ENCODE measurements around the gene AIRE. TPM values are rescaled to one million over a fixed set of nuclear protein-coding genes. Genes with fewer than 3 reads are reported as not detected.

Gene AIRE
- total RNA-seq, 1 experiment from 2014 or later, result not detected

DNA sequence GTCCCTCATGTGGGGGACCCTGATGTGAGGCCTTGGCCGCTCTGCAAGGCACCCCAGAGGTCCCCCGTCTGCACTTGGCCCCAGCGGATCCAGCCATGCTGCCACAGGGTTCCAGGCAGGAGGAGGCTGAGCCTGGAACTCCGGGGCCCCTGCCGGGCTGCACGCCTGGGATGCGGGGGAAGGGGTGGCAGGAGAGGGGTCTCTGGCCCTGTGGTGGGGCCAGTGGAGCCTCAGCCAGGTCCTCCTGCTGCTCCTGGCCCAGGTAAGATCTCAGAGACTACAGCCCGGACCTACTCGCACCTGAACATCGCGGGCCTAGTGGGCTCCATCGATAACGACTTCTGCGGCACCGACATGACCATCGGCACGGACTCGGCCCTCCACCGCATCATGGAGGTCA is 27.0 kb downstream of the AIRE start:
- Mint-ChIP-seq H3K9me3 (ENCODE audit: unreplicated experiment) (no peaks in the 10 kb centered on the region), H3K36me3 (ENCODE audit: insufficient read depth, unreplicated experiment) (peaks cover 30% of the 10 kb centered on the region), H3K4me3 (ENCODE audit: unreplicated experiment) (no peak overlapping the region), H3K4me1 (ENCODE audit: low read depth, unreplicated experiment) (no peaks in the 10 kb centered on the region), H3K27ac (ENCODE audit: unreplicated experiment) (no peak overlapping the region), H3K27me3 (ENCODE audit: insufficient read depth, unreplicated experiment) (no peaks in the 10 kb centered on the region)
- no peak for DNase-seq
- Histone ChIP-seq H3K4me1 (no peaks in the 10 kb centered on the region), H3K27me3 (replicated peaks; ENCODE audit: control insufficient read depth, insufficient read depth, low read length) (no peaks in the 10 kb centered on the region), H3K9me3 (no peaks in the 10 kb centered on the region), H3K4me3 (ENCODE audit: low read depth, low read length) (no peak overlapping the region), H3K36me3 (ENCODE audit: control insufficient read depth, insufficient read depth, low read length) (no peaks in the 10 kb centered on the region)
- ChIA-PET CTCF (no interaction called here), POLR2A (no interaction called here)
- no TSS peak for BruUV-seq (replicated peaks)
- TF ChIP-seq, protein P1, sequence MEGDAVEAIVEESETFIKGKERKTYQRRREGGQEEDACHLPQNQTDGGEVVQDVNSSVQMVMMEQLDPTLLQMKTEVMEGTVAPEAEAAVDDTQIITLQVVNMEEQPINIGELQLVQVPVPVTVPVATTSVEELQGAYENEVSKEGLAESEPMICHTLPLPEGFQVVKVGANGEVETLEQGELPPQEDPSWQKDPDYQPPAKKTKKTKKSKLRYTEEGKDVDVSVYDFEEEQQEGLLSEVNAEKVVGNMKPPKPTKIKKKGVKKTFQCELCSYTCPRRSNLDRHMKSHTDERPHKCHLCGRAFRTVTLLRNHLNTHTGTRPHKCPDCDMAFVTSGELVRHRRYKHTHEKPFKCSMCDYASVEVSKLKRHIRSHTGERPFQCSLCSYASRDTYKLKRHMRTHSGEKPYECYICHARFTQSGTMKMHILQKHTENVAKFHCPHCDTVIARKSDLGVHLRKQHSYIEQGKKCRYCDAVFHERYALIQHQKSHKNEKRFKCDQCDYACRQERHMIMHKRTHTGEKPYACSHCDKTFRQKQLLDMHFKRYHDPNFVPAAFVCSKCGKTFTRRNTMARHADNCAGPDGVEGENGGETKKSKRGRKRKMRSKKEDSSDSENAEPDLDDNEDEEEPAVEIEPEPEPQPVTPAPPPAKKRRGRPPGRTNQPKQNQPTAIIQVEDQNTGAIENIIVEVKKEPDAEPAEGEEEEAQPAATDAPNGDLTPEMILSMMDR (IDR thresholded peaks at IDR 0.05; ENCODE audit: insufficient read depth in 1 of 2, low read depth in 1 of 2, low read length in 1 of 2, severe bottlenecking in 1 of 2, unreplicated experiment in 1 of 2), result no peak
- intact Hi-C loops (cut with micrococcal nuclease; ENCODE audit: unreplicated experiment), result no loop called here

DNA sequence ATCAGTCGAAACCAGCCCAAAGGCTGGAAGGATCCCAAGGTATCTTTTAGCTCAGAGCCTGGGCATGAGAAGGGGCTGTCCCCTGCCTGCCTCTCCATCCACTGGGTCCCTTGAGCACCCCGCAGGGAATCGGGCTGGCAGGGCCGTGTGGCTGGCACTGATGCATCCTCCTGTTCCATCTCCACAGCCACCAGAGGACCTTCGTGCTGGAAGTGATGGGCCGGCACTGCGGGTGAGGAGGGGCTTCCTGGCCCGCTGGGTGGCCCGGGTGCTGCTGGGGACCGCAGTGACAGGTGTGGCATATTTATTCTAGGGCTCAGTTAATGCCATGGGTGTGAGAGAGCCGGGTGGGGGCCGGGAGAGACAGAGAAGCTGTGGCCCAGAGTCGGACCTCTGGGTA is 27.8 kb downstream of the AIRE start:
- peaks cover 25% of the 10 kb centered on the region for H3K36me3 Mint-ChIP-seq (ENCODE audit: insufficient read depth, unreplicated experiment)
- Histone ChIP-seq H3K9me3 (no peaks in the 10 kb centered on the region), H3K27me3 (replicated peaks; ENCODE audit: control insufficient read depth, insufficient read depth, low read length) (no peaks in the 10 kb centered on the region), H3K4me1 (no peaks in the 10 kb centered on the region), H3K4me3 (ENCODE audit: low read depth, low read length) (no peak overlapping the region), H3K36me3 (ENCODE audit: control insufficient read depth, insufficient read depth, low read length) (no peaks in the 10 kb centered on the region)
- H3K9me3 Mint-ChIP-seq (ENCODE audit: unreplicated experiment), result no peaks in the 10 kb centered on the region
- no peaks in the 10 kb centered on the region for H3K4me1 Mint-ChIP-seq (ENCODE audit: low read depth, unreplicated experiment)
- no peak overlapping the region for H3K4me3 Mint-ChIP-seq (ENCODE audit: unreplicated experiment)
- ChIA-PET POLR2A (no interaction called here), CTCF (no interaction called here)
- intact Hi-C loops (cut with micrococcal nuclease; ENCODE audit: unreplicated experiment), result no loop called here
- no peaks in the 10 kb centered on the region for H3K27me3 Mint-ChIP-seq (ENCODE audit: insufficient read depth, unreplicated experiment)
- H3K27ac Mint-ChIP-seq (ENCODE audit: unreplicated experiment), result no peak overlapping the region
- no TSS peak for BruUV-seq (replicated peaks)
- TF ChIP-seq, protein P1 (IDR thresholded peaks at IDR 0.05; ENCODE audit: insufficient read depth in 1 of 2, low read depth in 1 of 2, low read length in 1 of 2, severe bottlenecking in 1 of 2, unreplicated experiment in 1 of 2), result no peak
- no peak for DNase-seq

DNA sequence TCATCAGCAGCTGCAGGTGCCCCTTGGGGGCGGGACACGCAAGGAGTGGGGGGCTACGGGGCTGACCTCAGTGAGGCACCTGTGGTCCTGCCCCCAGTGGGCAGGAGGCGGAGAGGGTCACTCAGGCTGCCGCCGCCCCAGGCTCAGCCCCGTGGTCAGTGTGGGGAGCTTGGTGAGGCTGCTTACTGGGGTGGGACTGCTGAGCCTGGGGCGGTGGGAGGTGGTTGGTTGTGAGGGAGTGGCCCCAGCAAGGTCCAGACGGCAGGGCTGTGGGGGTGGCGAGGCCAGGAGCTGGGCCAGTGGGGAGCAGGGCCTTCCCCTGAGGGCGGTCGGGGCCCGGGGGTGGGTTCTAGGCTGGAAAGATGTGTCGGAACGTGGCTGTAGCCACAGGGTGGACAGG is 28.5 kb downstream of the AIRE start:
- no peaks in the 10 kb centered on the region for H3K4me1 Mint-ChIP-seq (ENCODE audit: low read depth, unreplicated experiment)
- no peak for DNase-seq
- no peaks in the 10 kb centered on the region for H3K4me1 ChIP-seq
- no peak overlapping the region for H3K4me3 Mint-ChIP-seq (ENCODE audit: unreplicated experiment)
- no peak overlapping the region for H3K4me3 ChIP-seq (ENCODE audit: low read depth, low read length)
- no peaks in the 10 kb centered on the region for H3K27me3 ChIP-seq (replicated peaks; ENCODE audit: control insufficient read depth, insufficient read depth, low read length)
- intact Hi-C loops (cut with micrococcal nuclease; ENCODE audit: unreplicated experiment), result no loop called here
- BruUV-seq (replicated peaks), result no TSS peak
- CTCF ChIA-PET, result no interaction called here
- POLR2A ChIA-PET, result no interaction called here
- TF ChIP-seq, protein P1 (IDR thresholded peaks at IDR 0.05; ENCODE audit: insufficient read depth in 1 of 2, low read depth in 1 of 2, low read length in 1 of 2, severe bottlenecking in 1 of 2, unreplicated experiment in 1 of 2), result no peak
- no peaks in the 10 kb centered on the region for H3K9me3 Mint-ChIP-seq (ENCODE audit: unreplicated experiment)
- H3K36me3 ChIP-seq (ENCODE audit: control insufficient read depth, insufficient read depth, low read length), result no peaks in the 10 kb centered on the region
- H3K27me3 Mint-ChIP-seq (ENCODE audit: insufficient read depth, unreplicated experiment), result no peaks in the 10 kb centered on the region
- H3K36me3 Mint-ChIP-seq (ENCODE audit: insufficient read depth, unreplicated experiment), result peaks cover 32% of the 10 kb centered on the region
- H3K9me3 ChIP-seq, result no peaks in the 10 kb centered on the region
- H3K27ac Mint-ChIP-seq (ENCODE audit: unreplicated experiment), result no peak overlapping the region
